Endothelial cell (in vitro differentiated cells): ENCODE results near the gene FAM53B. TPM values are rescaled to one million over a fixed set of nuclear protein-coding genes. Genes with fewer than 3 reads are reported as not detected.

Experiments
- DNase-seq: peaks from one replicate; pipeline ENCODE4 v3.0.0; 2021; ENCODE audit warnings: low spot score
- H3K27ac Mint-ChIP-seq: one replicate; pipeline ENCODE4 v1.8.0; 2021; ENCODE audit warnings: mixed read lengths, inconsistent platforms; ENCODE audit not compliant: unreplicated experiment
- H3K27me3 Mint-ChIP-seq: one replicate; pipeline ENCODE4 v1.8.0; 2021; ENCODE audit warnings: mild to moderate bottlenecking, moderate library complexity, mixed read lengths, inconsistent platforms; ENCODE audit not compliant: unreplicated experiment
- H3K36me3 Mint-ChIP-seq: one replicate; pipeline ENCODE4 v1.8.0; 2021; ENCODE audit warnings: mild to moderate bottlenecking, low read depth, mixed read lengths, inconsistent platforms; ENCODE audit not compliant: unreplicated experiment
- H3K4me1 Mint-ChIP-seq: one replicate; pipeline ENCODE4 v1.8.0; 2021; ENCODE audit warnings: mild to moderate bottlenecking, mixed read lengths, inconsistent platforms; ENCODE audit not compliant: unreplicated experiment
- H3K4me3 Mint-ChIP-seq: one replicate; pipeline ENCODE4 v1.8.0; 2021; ENCODE audit warnings: mild to moderate bottlenecking, mixed read lengths, inconsistent platforms; ENCODE audit not compliant: unreplicated experiment
- H3K9me3 Mint-ChIP-seq: one replicate; pipeline ENCODE4 v1.8.0; 2021; ENCODE audit warnings: mixed read lengths, inconsistent platforms; ENCODE audit not compliant: unreplicated experiment
- CTCF ChIP-seq: fragments of 200-600 bp; sonication (generic); IDR thresholded peaks from one replicate; pipeline ENCODE4 v1.5.0; 2021; ENCODE audit warnings: antibody characterized with exemption; ENCODE audit not compliant: unreplicated experiment
- total RNA-seq: library from RNA; stranded (reverse); fragmentation: NEBNext Ultra II Directional; extraction: Animal tissue kit (Norgen Biotek cat#: 25700); gene quantifications from one replicate; pipeline ENCODE4 v1.2.1, GENCODE V29; 2021; ENCODE audit not compliant: unreplicated experiment

The FAM53B gene
- total RNA-seq, 1 donor from 2014 or later: 21.0 TPM

- Mint-ChIP-seq H3K36me3 (peaks cover 12% of the 10 kb centered on the region), H3K4me1 (peaks cover 12% of the 10 kb centered on the region), H3K4me3 (peak overlapping the region; percentile 28), H3K27ac (no peak overlapping the region), H3K27me3 (peaks cover 14% of the 10 kb centered on the region), H3K9me3 (no peaks in the 10 kb centered on the region)
- no peak for DNase-seq
- TF ChIP-seq CTCF: no peak
These were observed 66.2 kb downstream of the FAM53B start for GRCh38 chr10:124677749-124678556.

DNA sequence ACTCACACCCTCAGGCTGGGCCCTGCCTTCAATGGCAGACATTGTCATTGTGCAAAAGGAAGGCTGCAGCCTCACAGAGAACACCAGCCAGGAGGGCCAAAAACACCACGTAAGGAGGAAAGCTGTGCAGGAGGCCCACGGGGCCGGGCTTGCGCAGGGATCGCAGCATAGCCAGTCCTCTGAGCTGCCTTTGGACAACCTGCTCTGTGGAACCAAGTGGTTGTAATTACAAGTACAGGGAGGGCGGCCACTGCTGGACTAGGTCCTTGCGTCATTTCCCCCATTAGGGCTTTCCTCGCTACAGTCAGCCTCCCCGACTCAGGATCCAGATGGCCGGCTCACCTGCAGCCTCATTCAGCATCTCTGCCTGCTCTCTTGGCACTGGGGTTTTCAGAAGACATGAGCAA, 66.9 kb downstream of the FAM53B start:
- Mint-ChIP-seq H3K9me3 (no peaks in the 10 kb centered on the region), H3K36me3 (peaks cover 11% of the 10 kb centered on the region), H3K27ac (no peak overlapping the region), H3K4me1 (peaks cover 12% of the 10 kb centered on the region), H3K27me3 (peaks cover 14% of the 10 kb centered on the region), H3K4me3 (no peak overlapping the region)
- TF ChIP-seq CTCF: no peak
- no peak for DNase-seq

DNA sequence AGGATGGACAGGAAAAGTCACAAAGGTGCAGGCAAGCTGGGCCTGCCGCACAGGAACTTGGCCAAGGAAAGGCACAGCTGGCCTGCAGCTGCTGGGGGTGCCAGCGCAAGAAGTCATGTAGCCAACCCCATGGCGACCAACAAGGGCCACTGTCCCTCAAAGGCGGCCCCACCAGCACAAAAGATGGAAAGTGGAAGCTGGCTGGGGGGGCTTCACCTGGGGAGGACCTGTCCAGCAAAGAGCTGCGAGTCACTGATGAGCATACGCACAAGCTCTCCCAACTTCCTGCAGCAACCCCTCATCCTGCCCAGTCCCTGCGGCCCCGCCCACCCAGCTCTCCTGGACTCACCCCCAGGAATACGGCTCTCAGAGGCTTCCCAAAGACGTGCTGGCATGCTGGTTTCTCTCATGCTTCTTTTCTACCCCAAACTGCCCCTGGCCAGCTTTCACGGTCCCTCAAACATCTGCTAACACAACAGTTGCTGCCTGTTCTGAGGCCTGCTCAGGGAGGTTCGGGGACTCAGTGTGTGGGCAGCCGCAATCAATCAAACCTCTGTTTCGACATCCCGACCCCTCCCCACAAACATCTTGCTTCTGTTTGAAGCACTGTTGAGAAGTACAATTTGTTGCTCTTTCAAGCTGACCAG, 67.6 kb downstream of the FAM53B start:
- Mint-ChIP-seq H3K4me3 (no peak overlapping the region), H3K27me3 (peaks cover 14% of the 10 kb centered on the region), H3K36me3 (peaks cover 10% of the 10 kb centered on the region), H3K9me3 (no peaks in the 10 kb centered on the region), H3K27ac (peak overlapping the region; percentile 18), H3K4me1 (peaks cover 12% of the 10 kb centered on the region)
- no peak for TF ChIP-seq CTCF
- no peak for DNase-seq

DNA sequence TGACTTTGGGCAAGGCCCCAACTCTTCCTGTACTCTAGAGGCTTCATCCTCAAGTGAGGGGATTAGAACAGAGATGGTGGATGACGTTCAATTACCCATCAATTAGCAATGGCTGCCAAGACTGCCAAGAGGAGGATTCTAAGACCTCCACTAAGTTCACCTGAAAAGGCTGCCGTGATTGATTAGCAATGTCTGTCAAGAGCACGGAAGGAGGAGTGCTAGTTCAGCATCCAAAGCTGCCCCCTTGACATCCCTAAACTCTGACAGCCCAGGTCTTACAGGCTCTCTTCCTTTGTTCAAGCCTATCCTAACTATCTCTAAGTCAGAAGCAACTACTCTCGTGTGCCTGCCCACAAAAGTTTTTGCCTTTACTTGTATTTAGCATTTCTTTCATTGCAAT, 68.4 kb downstream of the FAM53B start:
- no peak for TF ChIP-seq CTCF
- H3K36me3 Mint-ChIP-seq: peaks cover 5% of the 10 kb centered on the region
- H3K27me3 Mint-ChIP-seq: peaks cover 17% of the 10 kb centered on the region
- H3K4me1 Mint-ChIP-seq: peaks cover 15% of the 10 kb centered on the region
- H3K27ac Mint-ChIP-seq: no peak overlapping the region
- H3K4me3 Mint-ChIP-seq: no peak overlapping the region
- no peak for DNase-seq
- H3K9me3 Mint-ChIP-seq: no peaks in the 10 kb centered on the region

- no peaks in the 10 kb centered on the region for H3K9me3 Mint-ChIP-seq
- H3K36me3 Mint-ChIP-seq: peaks cover 3% of the 10 kb centered on the region
- H3K4me1 Mint-ChIP-seq: peaks cover 15% of the 10 kb centered on the region
- no peak for TF ChIP-seq CTCF
- H3K27me3 Mint-ChIP-seq: peaks cover 17% of the 10 kb centered on the region
- DNase-seq: no peak
- H3K27ac Mint-ChIP-seq: peak overlapping the region; percentile 83
- H3K4me3 Mint-ChIP-seq: no peak overlapping the region
These were observed 68.9 kb downstream of the FAM53B start for GRCh38 chr10:124675261-124675660.
